A549 (cell line): ENCODE data around the gene HES4. TPM values are rescaled to one million over a fixed set of nuclear protein-coding genes. Genes with fewer than 3 reads are reported as not detected.

Experiments used
- ATAC-seq, 2 experiments: fragments of 200-7000 bp in 1 of 2; fragments of >200 bp in 1 of 2; cut with Nextera tagmentation in 1 of 2; cut with Tn5 transposase in 1 of 2; 3 replicates each; pipeline versions ENCODE4 v1.8.0 to v1.9.1; 2018 to 2020; ENCODE audit warnings: mild to moderate bottlenecking in 1 of 2, moderate library complexity in 1 of 2
- CTCF ChIA-PET: fragments of 300-600 bp; sonication (Branson Sonifier 250); formaldehyde crosslinking; extraction: SDS; loops from one replicate; lab custom pipeline; 2021; ENCODE audit warnings: antibody characterized with exemption, inconsistent platforms; lab: Yijun Ruan, JAX
- POLR2A ChIA-PET: fragments of 350-600 bp; formaldehyde crosslinking; extraction: SDS; loops from one replicate; lab custom pipeline; 2021; ENCODE audit warnings: antibody characterized with exemption, inconsistent platforms; lab: Yijun Ruan, JAX
- DNase-seq, 2 experiments: peaks; one replicate each; pipeline versions ENCODE4 v3.0.0 to v3.0.0-alpha.2; 2011 to 2016; ENCODE audit warnings: low read depth in 1 of 2, low spot score in 1 of 2
- FAIRE-seq: peaks from 2 replicates; lab custom pipeline; 2011; peaks lifted over from hg19 to GRCh38; lab: Jason Lieb, UNC
- H3K27ac ChIP-seq, 2 experiments: fragments of >200 bp; sonication (Bioruptor Twin); formaldehyde crosslinking; 3 replicates each; pipeline ENCODE4 v1.5.1; 2016 to 2017
- H3K4me1 ChIP-seq: fragments of >200 bp; sonication (Bioruptor Twin); formaldehyde crosslinking; 3 replicates; pipeline ENCODE4 v1.6.1; 2016
- H3K4me2 ChIP-seq: fragments of >200 bp; sonication (Bioruptor Twin); formaldehyde crosslinking; 3 replicates; pipeline ENCODE4 v1.6.1; 2016
- H3K4me3 ChIP-seq: fragments of >200 bp; sonication (Bioruptor Twin); formaldehyde crosslinking; 3 replicates; pipeline ENCODE4 v1.5.1; 2016
- H3K9me3 ChIP-seq: fragments of >200 bp; sonication (Bioruptor Twin); formaldehyde crosslinking; 3 replicates; pipeline ENCODE4 v1.6.1; 2016
- CHD2 ChIP-seq: fragments of 150-350 bp; IDR thresholded peaks from 2 replicates; pipeline ENCODE4 v1.6.1; 2014; ENCODE audit warnings: low read length; ENCODE audit not compliant: partially characterized antibody
- CHD4 ChIP-seq: fragments of 200-600 bp; sonication (generic); IDR thresholded peaks from 2 replicates; pipeline ENCODE4 v1.6.1; 2016; ENCODE audit warnings: antibody characterized with exemption, mild to moderate bottlenecking, borderline replicate concordance
- ESRRA ChIP-seq: fragments of 150-350 bp; IDR thresholded peaks from 2 replicates; pipeline ENCODE4 v1.6.1; 2014; ENCODE audit warnings: mild to moderate bottlenecking, low read length, borderline replicate concordance
- FOSB ChIP-seq: fragments of 250-450 bp; sonication (Bioruptor Pico); IDR thresholded peaks from 2 replicates; pipeline ENCODE4 v1.5.0; 2020; ENCODE audit warnings: mild to moderate bottlenecking, moderate library complexity
- FOSL2 ChIP-seq, 2 experiments: fragments of 450-650 bp in 1 of 2; fragments of >200 bp in 1 of 2; sonication (Bioruptor Twin) in 1 of 2; formaldehyde crosslinking; IDR thresholded peaks; 2 replicates each; pipeline versions ENCODE4 v1.5.0 to v1.6.1; 2016 to 2020; ENCODE audit warnings: mild to moderate bottlenecking in 1 of 2, moderate library complexity in 1 of 2
- GATA3 ChIP-seq: IDR thresholded peaks from 2 replicates; pipeline ENCODE4 v1.6.1; 2012; ENCODE audit warnings: borderline replicate concordance
- HOXB5 ChIP-seq: fragments of 250-450 bp; sonication (Bioruptor Pico); IDR thresholded peaks from 2 replicates; pipeline ENCODE4 v1.5.0; 2020; ENCODE audit warnings: mild to moderate bottlenecking, moderate library complexity
- KDM5A ChIP-seq: fragments of 200-600 bp; sonication (generic); IDR thresholded peaks from 2 replicates; pipeline ENCODE4 v1.6.1; 2016; ENCODE audit warnings: antibody characterized with exemption, mild to moderate bottlenecking
- MYC ChIP-seq: IDR thresholded peaks from 2 replicates; pipeline ENCODE4 v1.6.1; 2012; ENCODE audit warnings: mild to moderate bottlenecking, inconsistent platforms, low read length, improper control_type of control experiment, borderline replicate concordance
- NFE2L2 ChIP-seq: fragments of 150-350 bp; conservative IDR thresholded peaks from 2 replicates; pipeline ENCODE4 v1.6.1; 2014; ENCODE audit warnings: low read length
- PHF8 ChIP-seq: fragments of 200-600 bp; sonication (generic); IDR thresholded peaks from 2 replicates; pipeline ENCODE4 v1.6.1; 2016; ENCODE audit warnings: low read depth, mild to moderate bottlenecking, antibody characterized with exemption, moderate library complexity, borderline replicate concordance
- POLR2A ChIP-seq: IDR thresholded peaks from 2 replicates; pipeline ENCODE4 v1.6.1; 2012; ENCODE audit warnings: mild to moderate bottlenecking, low read length
- RCOR1 ChIP-seq: fragments of 150-350 bp; IDR thresholded peaks from 2 replicates; pipeline ENCODE4 v1.6.1; 2014; ENCODE audit warnings: antibody characterized with exemption, low read length, low read depth
- RFX5 ChIP-seq: fragments of 450-650 bp; IDR thresholded peaks from 2 replicates; pipeline ENCODE4 v1.7.1; 2014; ENCODE audit warnings: antibody characterized with exemption, mild to moderate bottlenecking, moderate library complexity
- RNF2 ChIP-seq: fragments of 200-600 bp; sonication (generic); IDR thresholded peaks from 2 replicates; pipeline ENCODE4 v1.6.1; 2016; ENCODE audit warnings: low read depth, mild to moderate bottlenecking, antibody characterized with exemption, moderate library complexity, borderline replicate concordance
- SMC3 ChIP-seq: fragments of >200 bp; sonication (Bioruptor Twin); formaldehyde crosslinking; IDR thresholded peaks from 3 replicates; pipeline ENCODE4 v1.6.1; 2018; ENCODE audit warnings: inconsistent platforms
- TP53 ChIP-seq: fragments of 250-450 bp; sonication (Bioruptor Pico); IDR thresholded peaks from 2 replicates; pipeline ENCODE4 v1.5.0; 2021; ENCODE audit warnings: mild to moderate bottlenecking, moderate library complexity
- ZC3H11A ChIP-seq: fragments of 450-650 bp; IDR thresholded peaks from 2 replicates; pipeline ENCODE4 v1.6.1; 2014; ENCODE audit warnings: antibody characterized with exemption, mild to moderate bottlenecking
- WGBS: methylation state at CpG from one replicate; pipeline ENCODE4 v1.1.6; 2017; ENCODE audit errors: missing lambda C conversion rate; 5-methylcytosine and 5-hydroxymethylcytosine counted together
- polyA plus RNA-seq, 4 experiments: library from polyadenylated mRNA; depleted of rRNA in 3 of 4; stranded (reverse); fragments of >200 nt; fragmentation: RNase III in 1 of 4; extraction: RNeasy Plus Mini Kit Qiagen cat#74134 plus additional on column Dnase treatment in 1 of 4; gene quantifications; 2 replicates in 3 of 4; 3 replicates in 1 of 4; pipeline ENCODE4 v1.2.3, GENCODE V29; 2011 to 2017
- TF ChIP-seq, protein P1 (sequence below): fragments of >200 bp; sonication (Bioruptor Twin); formaldehyde crosslinking; IDR thresholded peaks from 3 replicates; pipeline ENCODE4 v1.5.1; 2016
- TF ChIP-seq, protein P2 (sequence below): fragments of 250-450 bp; sonication (Bioruptor Pico); IDR thresholded peaks from 2 replicates; pipeline ENCODE4 v1.5.0; 2021; ENCODE audit warnings: mild to moderate bottlenecking, moderate library complexity, borderline replicate concordance
- TF ChIP-seq, protein P3 (sequence below): fragments of 200-600 bp; sonication (generic); IDR thresholded peaks from 2 replicates; pipeline ENCODE4 v1.6.1; 2016; ENCODE audit warnings: antibody characterized with exemption, mild to moderate bottlenecking, moderate library complexity
- TF ChIP-seq, protein P4 (sequence below): IDR thresholded peaks from 2 replicates; pipeline ENCODE4 v1.6.1; 2012; ENCODE audit warnings: low read depth, borderline replicate concordance
- TF ChIP-seq, protein P5 (sequence below): fragments of 150-350 bp; IDR thresholded peaks from 2 replicates; pipeline ENCODE4 v1.6.1; 2014; ENCODE audit warnings: low read depth, mild to moderate bottlenecking, low read length

Gene HES4
- polyA plus RNA-seq, 2 of the 4 experiments (the other 2 are of a cell fraction): 5.9 to 8.4 TPM

DNA sequence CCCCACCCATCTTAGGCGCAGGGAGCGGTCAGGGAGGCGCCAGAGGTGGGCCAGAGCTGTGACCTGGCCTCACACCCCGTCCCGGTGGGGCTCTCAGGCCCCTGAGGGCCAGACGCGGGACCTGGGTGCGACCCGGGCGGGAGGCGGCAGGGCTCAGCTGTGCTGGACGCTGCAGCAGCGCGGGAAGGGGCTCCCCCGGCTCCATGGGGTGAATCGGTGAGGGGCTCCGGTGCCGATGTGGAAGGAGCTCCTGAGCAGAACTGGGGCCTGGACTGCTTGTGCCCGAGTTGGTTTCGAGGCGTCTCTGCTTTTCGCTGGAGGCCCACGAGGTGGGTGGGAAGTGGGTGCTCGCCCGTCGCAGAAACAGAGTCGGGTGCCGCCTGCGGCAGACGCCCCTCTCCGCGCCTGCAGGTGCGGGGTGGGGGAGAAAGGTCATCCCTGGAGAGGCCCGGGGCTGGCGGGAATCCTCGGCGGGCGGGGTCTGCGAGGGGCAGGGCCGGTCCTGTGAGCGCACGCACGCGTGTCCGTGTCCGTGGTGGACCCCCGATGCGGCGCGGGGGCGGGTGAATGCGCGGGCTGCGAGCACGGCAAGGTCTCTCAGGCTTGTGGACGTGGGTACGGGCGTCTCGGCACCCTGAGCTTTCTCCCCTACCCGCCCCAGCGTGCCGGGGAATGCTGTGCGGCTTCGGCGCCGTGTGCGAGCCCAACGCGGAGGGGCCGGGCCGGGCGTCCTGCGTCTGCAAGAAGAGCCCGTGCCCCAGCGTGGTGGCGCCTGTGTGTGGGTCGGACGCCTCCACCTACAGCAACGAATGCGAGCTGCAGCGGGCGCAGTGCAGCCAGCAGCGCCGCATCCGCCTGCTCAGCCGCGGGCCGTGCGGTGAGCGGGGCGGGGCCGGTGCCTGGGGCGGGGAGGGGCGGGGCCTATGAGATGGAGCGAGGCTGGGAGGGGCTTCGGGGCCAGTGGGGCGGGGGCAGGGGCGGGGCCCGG is 40.4 kb upstream of the HES4 start (continued):
- TF ChIP-seq, protein P1, sequence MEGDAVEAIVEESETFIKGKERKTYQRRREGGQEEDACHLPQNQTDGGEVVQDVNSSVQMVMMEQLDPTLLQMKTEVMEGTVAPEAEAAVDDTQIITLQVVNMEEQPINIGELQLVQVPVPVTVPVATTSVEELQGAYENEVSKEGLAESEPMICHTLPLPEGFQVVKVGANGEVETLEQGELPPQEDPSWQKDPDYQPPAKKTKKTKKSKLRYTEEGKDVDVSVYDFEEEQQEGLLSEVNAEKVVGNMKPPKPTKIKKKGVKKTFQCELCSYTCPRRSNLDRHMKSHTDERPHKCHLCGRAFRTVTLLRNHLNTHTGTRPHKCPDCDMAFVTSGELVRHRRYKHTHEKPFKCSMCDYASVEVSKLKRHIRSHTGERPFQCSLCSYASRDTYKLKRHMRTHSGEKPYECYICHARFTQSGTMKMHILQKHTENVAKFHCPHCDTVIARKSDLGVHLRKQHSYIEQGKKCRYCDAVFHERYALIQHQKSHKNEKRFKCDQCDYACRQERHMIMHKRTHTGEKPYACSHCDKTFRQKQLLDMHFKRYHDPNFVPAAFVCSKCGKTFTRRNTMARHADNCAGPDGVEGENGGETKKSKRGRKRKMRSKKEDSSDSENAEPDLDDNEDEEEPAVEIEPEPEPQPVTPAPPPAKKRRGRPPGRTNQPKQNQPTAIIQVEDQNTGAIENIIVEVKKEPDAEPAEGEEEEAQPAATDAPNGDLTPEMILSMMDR: no peak
- TF ChIP-seq GATA3: no peak
- no peak for TF ChIP-seq ESRRA
- no peak for TF ChIP-seq RFX5

DNA sequence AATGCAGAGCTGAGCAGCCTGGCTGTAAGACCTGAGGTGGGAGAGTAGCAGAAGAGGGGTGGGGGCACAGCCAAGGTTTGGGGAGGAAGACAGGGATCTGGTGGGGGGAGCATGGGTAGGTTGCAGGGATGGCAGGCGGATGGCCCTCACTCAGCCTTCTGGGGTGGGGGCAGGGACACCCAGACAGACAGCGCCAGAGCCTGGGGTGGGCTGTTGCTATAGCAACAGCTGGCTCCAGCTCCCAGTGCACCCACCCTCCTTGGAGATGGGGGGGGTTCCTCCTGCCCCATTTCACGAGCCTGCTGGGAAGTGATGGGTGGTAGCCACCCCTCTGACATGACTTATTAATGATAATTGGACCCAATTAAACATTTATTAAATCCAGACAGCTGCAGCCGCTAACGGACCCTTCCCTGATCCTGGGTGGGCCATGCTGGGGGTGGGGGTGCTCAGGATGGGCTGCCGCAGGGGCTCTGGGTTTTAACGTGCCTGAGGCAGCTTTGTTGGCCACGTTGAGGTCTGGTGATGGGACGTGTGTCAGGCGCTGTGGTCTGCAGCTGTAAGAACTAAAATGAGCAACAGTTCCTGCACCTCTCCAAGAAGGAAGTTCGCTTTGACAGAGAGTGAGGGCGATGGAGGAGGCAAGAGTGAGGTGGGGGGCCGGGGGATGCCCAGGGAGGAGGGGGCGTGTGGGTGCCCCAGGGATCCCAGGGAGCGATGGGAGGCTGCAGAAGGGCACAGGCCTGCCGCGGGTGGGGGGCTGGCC is 39.4 kb upstream of the HES4 start:
- CTCF ChIA-PET: interaction anchor here (1.4 to 4.7 kb wide), 8 partner anchors 14 to 56 kb away, joined by 4 to 32 read pairs (median 6); partner anchors contain the start of gene ISG15
- no peak overlapping the region for H3K4me3 ChIP-seq
- ATAC-seq: no peak
- WGBS: 82% methylated on average over 14 of the region's 17 CpGs
- no peak overlapping the region for H3K27ac ChIP-seq
- no peaks in the 10 kb centered on the region for H3K9me3 ChIP-seq
- TF ChIP-seq NFE2L2 (no peak), RFX5 (no peak), TP53 (CRISPR knock-in tag) (no peak), CHD4 (no peak), CHD2 (no peak)
- TF ChIP-seq, protein P2, sequence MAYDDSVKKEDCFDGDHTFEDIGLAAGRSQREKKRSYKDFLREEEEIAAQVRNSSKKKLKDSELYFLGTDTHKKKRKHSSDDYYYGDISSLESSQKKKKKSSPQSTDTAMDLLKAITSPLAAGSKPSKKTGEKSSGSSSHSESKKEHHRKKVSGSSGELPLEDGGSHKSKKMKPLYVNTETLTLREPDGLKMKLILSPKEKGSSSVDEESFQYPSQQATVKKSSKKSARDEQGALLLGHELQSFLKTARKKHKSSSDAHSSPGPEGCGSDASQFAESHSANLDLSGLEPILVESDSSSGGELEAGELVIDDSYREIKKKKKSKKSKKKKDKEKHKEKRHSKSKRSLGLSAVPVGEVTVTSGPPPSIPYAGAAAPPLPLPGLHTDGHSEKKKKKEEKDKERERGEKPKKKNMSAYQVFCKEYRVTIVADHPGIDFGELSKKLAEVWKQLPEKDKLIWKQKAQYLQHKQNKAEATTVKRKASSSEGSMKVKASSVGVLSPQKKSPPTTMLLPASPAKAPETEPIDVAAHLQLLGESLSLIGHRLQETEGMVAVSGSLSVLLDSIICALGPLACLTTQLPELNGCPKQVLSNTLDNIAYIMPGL: no peak
- TF ChIP-seq, all 56 proteins: peak for 0
- FAIRE-seq (no peak), DNase-seq (no peak)
- POLR2A ChIA-PET: no interaction called here
- H3K4me2 ChIP-seq: no peak overlapping the region; the same call in 2 of the 3 replicates
- peaks cover 9% of the 10 kb centered on the region for H3K4me1 ChIP-seq

DNA sequence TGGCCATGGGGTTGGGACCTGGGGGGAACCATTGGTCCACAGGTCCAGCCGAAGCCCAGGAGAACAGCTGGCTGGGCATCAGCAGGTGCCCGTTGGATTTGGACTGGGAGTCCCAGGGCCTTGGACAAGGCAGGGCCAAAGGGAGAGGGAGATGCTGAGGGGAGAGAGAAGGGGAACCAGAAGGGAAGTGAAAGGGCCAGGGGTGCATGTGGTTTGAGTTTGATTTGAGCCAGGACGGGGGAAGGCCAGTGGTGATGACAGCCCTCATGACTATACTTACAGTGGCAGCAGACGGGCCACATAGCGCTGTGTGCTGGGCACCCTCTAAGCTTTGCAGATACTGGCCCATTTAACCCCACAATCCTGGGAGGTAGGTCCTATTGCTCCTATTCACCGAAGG is 38.8 kb upstream of the HES4 start:
- H3K9me3 ChIP-seq: no peaks in the 10 kb centered on the region
- ChIA-PET POLR2A (no interaction called here), CTCF (interaction anchor here (1.4 to 4.7 kb wide), 7 partner anchors 13 to 56 kb away, joined by 4 to 32 read pairs (median 6); partner anchors contain the start of gene ISG15)
- FAIRE-seq: no peak
- no peak for DNase-seq
- ATAC-seq: no peak
- no peak overlapping the region for H3K4me3 ChIP-seq
- H3K4me1 ChIP-seq: peaks cover 9% of the 10 kb centered on the region
- no peak overlapping the region for H3K4me2 ChIP-seq
- no peak overlapping the region for H3K27ac ChIP-seq
- 95% methylated on average over 6 of the region's 6 CpGs for WGBS
- TF ChIP-seq, protein P3, sequence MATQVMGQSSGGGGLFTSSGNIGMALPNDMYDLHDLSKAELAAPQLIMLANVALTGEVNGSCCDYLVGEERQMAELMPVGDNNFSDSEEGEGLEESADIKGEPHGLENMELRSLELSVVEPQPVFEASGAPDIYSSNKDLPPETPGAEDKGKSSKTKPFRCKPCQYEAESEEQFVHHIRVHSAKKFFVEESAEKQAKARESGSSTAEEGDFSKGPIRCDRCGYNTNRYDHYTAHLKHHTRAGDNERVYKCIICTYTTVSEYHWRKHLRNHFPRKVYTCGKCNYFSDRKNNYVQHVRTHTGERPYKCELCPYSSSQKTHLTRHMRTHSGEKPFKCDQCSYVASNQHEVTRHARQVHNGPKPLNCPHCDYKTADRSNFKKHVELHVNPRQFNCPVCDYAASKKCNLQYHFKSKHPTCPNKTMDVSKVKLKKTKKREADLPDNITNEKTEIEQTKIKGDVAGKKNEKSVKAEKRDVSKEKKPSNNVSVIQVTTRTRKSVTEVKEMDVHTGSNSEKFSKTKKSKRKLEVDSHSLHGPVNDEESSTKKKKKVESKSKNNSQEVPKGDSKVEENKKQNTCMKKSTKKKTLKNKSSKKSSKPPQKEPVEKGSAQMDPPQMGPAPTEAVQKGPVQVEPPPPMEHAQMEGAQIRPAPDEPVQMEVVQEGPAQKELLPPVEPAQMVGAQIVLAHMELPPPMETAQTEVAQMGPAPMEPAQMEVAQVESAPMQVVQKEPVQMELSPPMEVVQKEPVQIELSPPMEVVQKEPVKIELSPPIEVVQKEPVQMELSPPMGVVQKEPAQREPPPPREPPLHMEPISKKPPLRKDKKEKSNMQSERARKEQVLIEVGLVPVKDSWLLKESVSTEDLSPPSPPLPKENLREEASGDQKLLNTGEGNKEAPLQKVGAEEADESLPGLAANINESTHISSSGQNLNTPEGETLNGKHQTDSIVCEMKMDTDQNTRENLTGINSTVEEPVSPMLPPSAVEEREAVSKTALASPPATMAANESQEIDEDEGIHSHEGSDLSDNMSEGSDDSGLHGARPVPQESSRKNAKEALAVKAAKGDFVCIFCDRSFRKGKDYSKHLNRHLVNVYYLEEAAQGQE: no peak
- TF ChIP-seq PHF8 (no peak), KDM5A (no peak), ZC3H11A (no peak), RNF2 (no peak), RCOR1 (no peak), FOSB (CRISPR knock-in tag) (no peak), POLR2A (no peak), HOXB5 (CRISPR knock-in tag) (no peak), FOSL2 (IDR thresholded peaks at IDR 0.05) (no peak), FOSL2 (CRISPR knock-in tag; IDR thresholded peaks at IDR 0.05) (no peak), MYC (no peak), SMC3 (no peak), TP53 (CRISPR knock-in tag) (no peak)
- TF ChIP-seq, protein P4, sequence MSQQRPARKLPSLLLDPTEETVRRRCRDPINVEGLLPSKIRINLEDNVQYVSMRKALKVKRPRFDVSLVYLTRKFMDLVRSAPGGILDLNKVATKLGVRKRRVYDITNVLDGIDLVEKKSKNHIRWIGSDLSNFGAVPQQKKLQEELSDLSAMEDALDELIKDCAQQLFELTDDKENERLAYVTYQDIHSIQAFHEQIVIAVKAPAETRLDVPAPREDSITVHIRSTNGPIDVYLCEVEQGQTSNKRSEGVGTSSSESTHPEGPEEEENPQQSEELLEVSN: no peak
- TF ChIP-seq, protein P5, sequence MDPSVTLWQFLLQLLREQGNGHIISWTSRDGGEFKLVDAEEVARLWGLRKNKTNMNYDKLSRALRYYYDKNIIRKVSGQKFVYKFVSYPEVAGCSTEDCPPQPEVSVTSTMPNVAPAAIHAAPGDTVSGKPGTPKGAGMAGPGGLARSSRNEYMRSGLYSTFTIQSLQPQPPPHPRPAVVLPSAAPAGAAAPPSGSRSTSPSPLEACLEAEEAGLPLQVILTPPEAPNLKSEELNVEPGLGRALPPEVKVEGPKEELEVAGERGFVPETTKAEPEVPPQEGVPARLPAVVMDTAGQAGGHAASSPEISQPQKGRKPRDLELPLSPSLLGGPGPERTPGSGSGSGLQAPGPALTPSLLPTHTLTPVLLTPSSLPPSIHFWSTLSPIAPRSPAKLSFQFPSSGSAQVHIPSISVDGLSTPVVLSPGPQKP: no peak
